Measurements from ENCODE around the gene PROZ. TPM values are rescaled to one million over a fixed set of nuclear protein-coding genes. Genes with fewer than 3 reads are reported as not detected.

Gene PROZ
- polyA plus RNA-seq, 2 of the 4 experiments (the other 2 are of a cell fraction), result not detected

GRCh38 chr13:113201815-113202214 lies 43.4 kb downstream of the PROZ start (continued):
- no peak for TF ChIP-seq CHD2 (IDR thresholded peaks at IDR 0.05; ENCODE audit: low read length, partially characterized antibody)
- TF ChIP-seq TP53 (CRISPR knock-in tag; IDR thresholded peaks at IDR 0.05), result no peak
- no peak for TF ChIP-seq POLR2A (IDR thresholded peaks at IDR 0.05; ENCODE audit: low read length)
- TF ChIP-seq HOXA7 (CRISPR knock-in tag; IDR thresholded peaks at IDR 0.05), result no peak

GRCh38 chr13:113202912-113203311 lies 44.5 kb downstream of the PROZ start:
- FAIRE-seq (no peak), DNase-seq (ENCODE audit: low read depth in 1 of 2, low spot score in 1 of 2) (no peak), ATAC-seq (no peak)
- no peak for TF ChIP-seq ZFP36 (IDR thresholded peaks at IDR 0.05; ENCODE audit: borderline replicate concordance, partially characterized antibody)
- no peak for TF ChIP-seq KDM5A (IDR thresholded peaks at IDR 0.05)
- no peak for TF ChIP-seq FOSB (CRISPR knock-in tag; IDR thresholded peaks at IDR 0.05)
- no peak for TF ChIP-seq TFCP2L1 (CRISPR knock-in tag; IDR thresholded peaks at IDR 0.05)
- TF ChIP-seq USF2 (IDR thresholded peaks at IDR 0.05), result no peak
- TF ChIP-seq CHD4 (IDR thresholded peaks at IDR 0.05; ENCODE audit: borderline replicate concordance), result no peak
- TF ChIP-seq MAZ (IDR thresholded peaks at IDR 0.05; ENCODE audit: borderline replicate concordance, low read depth, low read length), result no peak
- no peak for TF ChIP-seq MAX (IDR thresholded peaks at IDR 0.05)
- TF ChIP-seq NR3C1 (IDR thresholded peaks at IDR 0.05), result no peak
- TF ChIP-seq HOXA7 (CRISPR knock-in tag; IDR thresholded peaks at IDR 0.05), result no peak
- no peak for TF ChIP-seq RFX5 (IDR thresholded peaks at IDR 0.05)
- no peak for TF ChIP-seq HES2 (IDR thresholded peaks at IDR 0.05)
- no peak for TF ChIP-seq BCL3 (IDR thresholded peaks at IDR 0.05)
- H3K9me3 ChIP-seq, result no peaks in the 10 kb centered on the region
- no peak overlapping the region for H3K27ac ChIP-seq
- ChIA-PET CTCF (no interaction called here), POLR2A (no interaction called here)
- H3K4me2 ChIP-seq, result no peak overlapping the region
- 92% methylated on average over 4 of the region's 4 CpGs for WGBS (ENCODE audit: missing lambda C conversion rate)
- H3K4me3 ChIP-seq, result no peak overlapping the region
- H3K4me1 ChIP-seq, result peaks cover 26% of the 10 kb centered on the region

GRCh38 chr13:113203507-113204377 lies 45.3 kb downstream of the PROZ start:
- 98% methylated on average over 5 of the region's 12 CpGs for WGBS (ENCODE audit: missing lambda C conversion rate)
- Histone ChIP-seq H3K9me3 (no peaks in the 10 kb centered on the region), H3K4me2 (no peak overlapping the region), H3K4me3 (no peak overlapping the region), H3K27ac (no peak overlapping the region), H3K4me1 (peaks cover 26% of the 10 kb centered on the region)
- DNase-seq (ENCODE audit: low read depth in 1 of 2, low spot score in 1 of 2) (no peak), FAIRE-seq (no peak), ATAC-seq (no peak)
- no peak for TF ChIP-seq ELK1 (IDR thresholded peaks at IDR 0.05; ENCODE audit: low read depth, low read length)
- TF ChIP-seq ZC3H11A (IDR thresholded peaks at IDR 0.05), result no peak
- TF ChIP-seq BHLHE40 (IDR thresholded peaks at IDR 0.05; ENCODE audit: low read depth, low read length), result no peak
- no peak for TF ChIP-seq KDM1A (IDR thresholded peaks at IDR 0.05; ENCODE audit: low read depth)
- no peak for TF ChIP-seq NFE2L2 (conservative IDR thresholded peaks at IDR 0.05; ENCODE audit: low read length)
- no peak for TF ChIP-seq HOXA7 (CRISPR knock-in tag; IDR thresholded peaks at IDR 0.05)
- TF ChIP-seq JUNB (IDR thresholded peaks at IDR 0.05), result no peak
- no peak for TF ChIP-seq CBX8 (IDR thresholded peaks at IDR 0.05)
- no peak for TF ChIP-seq CBX2 (IDR thresholded peaks at IDR 0.05; ENCODE audit: borderline replicate concordance, low read depth)
- TF ChIP-seq E2F6 (IDR thresholded peaks at IDR 0.05; ENCODE audit: borderline replicate concordance, low read depth), result no peak
- TF ChIP-seq BCL3 (IDR thresholded peaks at IDR 0.05), result no peak
- TF ChIP-seq TFCP2L1 (CRISPR knock-in tag; IDR thresholded peaks at IDR 0.05), result no peak
- no peak for TF ChIP-seq RARB (CRISPR knock-in tag; IDR thresholded peaks at IDR 0.05)
- TF ChIP-seq RAD21 (conservative IDR thresholded peaks at IDR 0.05 in 1 of 2, IDR thresholded peaks at IDR 0.05 in 1 of 2), result no peak
- no peak for TF ChIP-seq HOXB13 (CRISPR knock-in tag; IDR thresholded peaks at IDR 0.05; ENCODE audit: low read depth)
- TF ChIP-seq ZFP36 (IDR thresholded peaks at IDR 0.05; ENCODE audit: borderline replicate concordance, partially characterized antibody), result no peak
- ChIA-PET POLR2A (no interaction called here), CTCF (no interaction called here)
